Measurements from ENCODE around the gene A2ML1. TPM values are rescaled to one million over a fixed set of nuclear protein-coding genes. Genes with fewer than 3 reads are reported as not detected.
"Not testable (repeated sequence)": the region's sequence is repeated elsewhere in the genome, so short reads cannot be mapped to it uniquely, and the experiment has no call there.

The A2ML1 gene
- total RNA-seq, 2 experiments from 2014 or later: not detected

GRCh38 chr12:8796831-8797626 is 25.4 kb upstream of the A2ML1 start:
- H3K27ac Mint-ChIP-seq: no peak overlapping the region
- CTCF ChIA-PET: no interaction called here
- peaks cover 6% of the 10 kb centered on the region for H3K36me3 Mint-ChIP-seq
- ATAC-seq (no peak), DNase-seq (no peak)
- H3K9me3 Mint-ChIP-seq (ENCODE audit: low read depth): no peaks in the 10 kb centered on the region
- no peaks in the 10 kb centered on the region for H3K27me3 Mint-ChIP-seq
- H3K4me1 Mint-ChIP-seq: peaks cover 2% of the 10 kb centered on the region
- H3K4me3 Mint-ChIP-seq: no peak overlapping the region

- H3K36me3 Mint-ChIP-seq; ATAC-seq; H3K4me1 Mint-ChIP-seq; H3K27me3 Mint-ChIP-seq; H3K4me3 Mint-ChIP-seq; DNase-seq; CTCF ChIA-PET; H3K9me3 Mint-ChIP-seq (ENCODE audit: low read depth); H3K27ac Mint-ChIP-seq: not testable (repeated sequence)
These were observed 21.2 kb upstream of the A2ML1 start for GRCh38 chr12:8801213-8801612.

GRCh38 chr12:8804833-8805232 is 17.6 kb upstream of the A2ML1 start:
- H3K27me3 Mint-ChIP-seq; DNase-seq; H3K4me1 Mint-ChIP-seq; H3K27ac Mint-ChIP-seq; CTCF ChIA-PET; H3K4me3 Mint-ChIP-seq; ATAC-seq; H3K9me3 Mint-ChIP-seq (ENCODE audit: low read depth); H3K36me3 Mint-ChIP-seq: not testable (repeated sequence)

GRCh38 chr12:8805487-8805886 is 16.9 kb upstream of the A2ML1 start:
- CTCF ChIA-PET; H3K9me3 Mint-ChIP-seq (ENCODE audit: low read depth); H3K27ac Mint-ChIP-seq: not testable (repeated sequence)

GRCh38 chr12:8807084-8807483 is 15.3 kb upstream of the A2ML1 start:
- DNase-seq; H3K4me3 Mint-ChIP-seq; H3K4me1 Mint-ChIP-seq; CTCF ChIA-PET; H3K36me3 Mint-ChIP-seq; H3K27ac Mint-ChIP-seq; ATAC-seq; H3K9me3 Mint-ChIP-seq (ENCODE audit: low read depth); H3K27me3 Mint-ChIP-seq: not testable (repeated sequence)

More at GRCh38 chr12:8805487-8805886, 16.9 kb upstream of the A2ML1 start:
- not testable (repeated sequence) for H3K4me3 Mint-ChIP-seq, ATAC-seq, H3K36me3 Mint-ChIP-seq, H3K27me3 Mint-ChIP-seq, DNase-seq, H3K4me1 Mint-ChIP-seq

- H3K27ac Mint-ChIP-seq: not testable (repeated sequence)
These were observed 12.3 kb upstream of the A2ML1 start for GRCh38 chr12:8810112-8810511.

GRCh38 chr12:8813572-8814357 is 8.7 kb upstream of the A2ML1 start:
- Mint-ChIP-seq H3K36me3 (no peaks in the 10 kb centered on the region), H3K27ac (no peak overlapping the region), H3K4me1 (no peaks in the 10 kb centered on the region), H3K9me3 (ENCODE audit: low read depth) (no peaks in the 10 kb centered on the region), H3K4me3 (no peak overlapping the region), H3K27me3 (no peaks in the 10 kb centered on the region)
- DNase-seq (no peak), ATAC-seq (no peak)
- CTCF ChIA-PET: no interaction called here

More at GRCh38 chr12:8810112-8810511, 12.3 kb upstream of the A2ML1 start:
- H3K4me1 Mint-ChIP-seq; H3K36me3 Mint-ChIP-seq; H3K9me3 Mint-ChIP-seq (ENCODE audit: low read depth); DNase-seq; H3K4me3 Mint-ChIP-seq; H3K27me3 Mint-ChIP-seq; ATAC-seq; CTCF ChIA-PET: not testable (repeated sequence)

- CTCF ChIA-PET: interaction anchor here (0.6 to 1.0 kb wide), 2 partner anchors 74 to 222 kb away, joined by 3 read pairs; no protein-coding TSS in a partner anchor
- DNase-seq (no peak), ATAC-seq (no peak)
- Mint-ChIP-seq H3K36me3 (no peaks in the 10 kb centered on the region), H3K4me3 (no peak overlapping the region), H3K4me1 (no peaks in the 10 kb centered on the region), H3K9me3 (ENCODE audit: low read depth) (no peaks in the 10 kb centered on the region), H3K27me3 (no peaks in the 10 kb centered on the region), H3K27ac (no peak overlapping the region)
These were observed 5.9 kb upstream of the A2ML1 start for GRCh38 chr12:8816448-8817050.

- no peaks in the 10 kb centered on the region for H3K27me3 Mint-ChIP-seq
- H3K4me1 Mint-ChIP-seq: no peaks in the 10 kb centered on the region
- H3K36me3 Mint-ChIP-seq: no peaks in the 10 kb centered on the region
- ATAC-seq (no peak), DNase-seq (no peak)
- CTCF ChIA-PET: no interaction called here
- H3K9me3 Mint-ChIP-seq (ENCODE audit: low read depth): no peaks in the 10 kb centered on the region
- no peak overlapping the region for H3K27ac Mint-ChIP-seq
- H3K4me3 Mint-ChIP-seq: no peak overlapping the region
These were observed 4.6 kb upstream of the A2ML1 start for GRCh38 chr12:8817856-8818255.

GRCh38 chr12:8818526-8818925 is 3.9 kb upstream of the A2ML1 start:
- Mint-ChIP-seq H3K27me3 (no peaks in the 10 kb centered on the region), H3K36me3 (no peaks in the 10 kb centered on the region), H3K4me3 (no peak overlapping the region), H3K4me1 (no peaks in the 10 kb centered on the region), H3K9me3 (ENCODE audit: low read depth) (no peaks in the 10 kb centered on the region), H3K27ac (no peak overlapping the region)
- DNase-seq (no peak), ATAC-seq (no peak)
- CTCF ChIA-PET: interaction anchor here (1.5 kb wide), 1 partner anchor 161 kb away, joined by 5 read pairs; no protein-coding TSS in a partner anchor

- Mint-ChIP-seq H3K4me1 (no peaks in the 10 kb centered on the region), H3K36me3 (no peaks in the 10 kb centered on the region), H3K9me3 (ENCODE audit: low read depth) (no peaks in the 10 kb centered on the region), H3K27ac (no peak overlapping the region), H3K27me3 (peaks cover under 1% of the 10 kb centered on the region), H3K4me3 (no peak overlapping the region)
- CTCF ChIA-PET: interaction anchor here (1.5 kb wide), 1 partner anchor 162 kb away, joined by 5 read pairs; no protein-coding TSS in a partner anchor
- ATAC-seq (no peak), DNase-seq (no peak)
These were observed 2.8 kb upstream of the A2ML1 start for GRCh38 chr12:8819666-8819980.

- H3K36me3 Mint-ChIP-seq; H3K27ac Mint-ChIP-seq; H3K4me1 Mint-ChIP-seq; H3K4me3 Mint-ChIP-seq; CTCF ChIA-PET; ATAC-seq; H3K9me3 Mint-ChIP-seq (ENCODE audit: low read depth); DNase-seq: not testable (repeated sequence)
- H3K27me3 Mint-ChIP-seq: peaks cover 10% of the 10 kb centered on the region
These were observed 1.6 kb upstream of the A2ML1 start for GRCh38 chr12:8820676-8821407.

- Mint-ChIP-seq H3K27ac (no peak overlapping the region), H3K36me3 (no peaks in the 10 kb centered on the region), H3K27me3 (peaks cover 12% of the 10 kb centered on the region), H3K9me3 (ENCODE audit: low read depth) (no peaks in the 10 kb centered on the region), H3K4me1 (no peaks in the 10 kb centered on the region), H3K4me3 (no peak overlapping the region)
- ATAC-seq (no peak), DNase-seq (no peak)
- CTCF ChIA-PET: no interaction called here
These were observed 830 bp upstream of the A2ML1 start for GRCh38 chr12:8821591-8821990.
